Kasumi-1 (cell line): ENCODE results near the gene MRAP.
"Not testable (repeated sequence)": the region's sequence is repeated elsewhere in the genome, so short reads cannot be mapped to it uniquely, and the experiment has no call there.

ENCODE experiments used
- DNase-seq, 2 experiments: peaks; one replicate each; lab custom pipeline; 2025; lab: John Stamatoyannopoulos, UW

The MRAP gene

GRCh38 chr21:32298658-32299081 lies at the start of gene MRAP:
MRAP (plus strand) TSS chr21:32298855; CDS start chr21:32298972, 117 bp downstream.
- DNase-seq: no peak

GRCh38 chr21:32249511-32250280 lies 49.0 kb upstream of the MRAP start:
- no peak for DNase-seq

GRCh38 chr21:32252136-32252535 lies 46.5 kb upstream of the MRAP start:
- no peak for DNase-seq

DNA sequence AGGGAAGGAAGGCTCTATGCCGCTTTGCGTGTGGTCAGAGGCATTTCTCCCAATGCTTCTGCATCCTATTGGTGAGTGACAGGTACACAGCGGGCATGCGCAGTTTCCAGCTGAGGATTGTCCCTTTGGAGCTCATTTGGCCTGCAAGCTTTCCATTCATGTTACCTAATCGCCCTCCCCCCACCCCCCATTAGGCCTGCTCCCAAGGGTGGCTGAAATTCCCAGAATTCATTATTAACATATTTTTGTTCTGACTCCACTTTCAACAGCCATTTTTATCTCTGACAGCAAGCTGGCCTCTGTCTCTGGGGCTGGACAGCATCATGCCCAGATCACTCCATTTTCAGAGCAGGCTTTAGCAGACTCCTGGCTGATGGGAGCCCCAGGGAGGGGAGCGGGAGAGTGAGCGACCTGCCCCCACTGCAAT lies 45.4 kb upstream of the MRAP start:
- DNase-seq: no peak

- DNase-seq: no peak
These were observed 42.4 kb upstream of the MRAP start for GRCh38 chr21:32256251-32256650.

DNA sequence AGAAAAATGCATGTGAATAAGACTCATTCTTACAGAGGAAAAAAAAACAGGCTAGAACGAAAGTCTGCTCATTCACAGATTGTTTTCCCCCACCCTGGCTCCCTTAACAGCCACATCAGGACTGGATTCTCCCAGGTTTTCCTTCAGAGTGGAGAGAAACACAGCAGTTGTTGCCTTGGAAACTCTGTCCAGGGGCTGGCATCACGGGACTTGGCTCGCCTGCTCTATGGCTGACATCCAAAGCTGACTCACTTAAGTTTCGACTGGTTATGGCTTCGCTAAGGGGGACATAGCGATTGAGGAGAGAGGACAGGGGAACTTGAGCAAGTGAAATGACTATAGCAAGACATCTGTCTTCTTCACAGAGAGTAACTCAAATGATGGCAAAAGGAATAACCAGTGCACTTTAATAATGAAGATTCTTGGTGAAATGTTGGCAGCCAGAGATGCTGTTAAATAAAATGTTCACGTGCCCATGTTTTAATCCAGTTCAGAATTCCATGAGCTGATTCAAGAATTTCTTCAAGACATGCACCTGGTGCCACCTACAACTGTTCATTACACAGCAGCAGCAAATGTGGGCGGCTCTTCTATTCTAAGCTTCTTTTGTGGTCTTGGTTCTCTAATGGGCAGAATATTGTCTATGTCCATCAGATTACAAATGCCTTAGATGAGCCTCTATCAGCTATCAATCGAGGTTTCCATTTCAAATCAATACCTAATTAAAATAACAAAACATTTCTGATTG lies 41.6 kb upstream of the MRAP start:
- DNase-seq: no peak

GRCh38 chr21:32257962-32258785 lies 40.5 kb upstream of the MRAP start:
- DNase-seq: peak; percentile 62 to 70

GRCh38 chr21:32258786-32259048 lies 39.9 kb upstream of the MRAP start:
- not testable (repeated sequence) for DNase-seq

GRCh38 chr21:32260130-32260529 lies 38.5 kb upstream of the MRAP start:
- DNase-seq: no peak

DNA sequence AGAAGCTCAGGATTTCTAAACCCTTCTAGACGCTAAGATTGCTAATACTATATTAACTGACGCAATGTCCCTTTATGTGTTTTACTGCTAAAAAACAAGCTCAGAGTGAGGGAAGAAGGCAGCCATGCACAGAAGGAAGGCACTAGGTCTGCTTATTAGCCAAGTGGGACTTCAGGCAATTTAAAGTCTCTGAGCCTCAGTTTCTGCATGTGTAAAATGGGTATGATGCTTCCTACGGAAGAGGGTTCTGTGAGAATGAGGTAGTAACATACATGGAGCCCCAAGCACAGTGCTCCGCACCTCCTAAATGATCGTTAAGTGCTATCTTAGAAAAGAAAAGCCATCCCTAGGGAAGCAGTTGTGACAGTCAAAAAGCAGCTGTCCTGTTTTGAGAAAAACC lies 36.7 kb upstream of the MRAP start:
- DNase-seq: no peak

- DNase-seq: not testable (repeated sequence)
These were observed 33.3 kb upstream of the MRAP start for GRCh38 chr21:32265321-32265720.

DNA sequence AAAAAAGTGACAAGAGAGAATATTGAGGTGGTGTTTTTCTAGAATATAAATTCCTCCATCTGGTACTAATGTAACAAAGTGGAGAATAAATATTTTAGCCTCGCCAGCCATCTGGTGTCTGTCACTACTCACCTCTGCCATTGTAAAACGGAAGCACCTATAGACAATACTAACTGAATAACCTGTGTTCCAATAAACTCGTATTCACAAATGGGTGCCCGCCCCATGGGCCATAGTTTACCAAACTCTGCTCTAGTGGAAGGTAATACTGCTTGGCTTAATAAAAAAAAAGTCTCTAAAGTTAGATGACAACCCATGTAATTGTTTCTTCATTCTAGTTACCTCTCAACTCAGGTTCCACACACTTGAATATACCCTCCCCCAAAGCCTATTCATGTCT lies 27.9 kb upstream of the MRAP start:
- no peak for DNase-seq

DNA sequence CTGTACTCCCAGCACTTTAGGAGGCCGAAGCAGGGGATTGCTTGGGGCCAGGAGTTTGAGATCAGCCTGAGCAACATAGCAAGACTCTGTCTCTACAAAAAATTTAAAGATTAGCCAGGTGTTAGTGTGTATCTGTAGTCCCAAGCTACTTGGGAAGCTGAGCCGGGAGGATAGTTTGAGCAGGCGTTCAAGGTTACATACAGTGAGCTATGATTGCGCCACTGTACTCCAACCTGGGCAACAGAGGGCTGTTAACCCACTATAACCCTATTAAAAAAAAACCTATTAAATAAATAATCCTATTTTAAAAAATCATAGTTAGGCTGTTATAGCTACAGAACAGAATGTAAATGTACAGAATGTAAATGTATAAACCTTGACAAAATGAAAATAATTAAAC lies 22.0 kb upstream of the MRAP start:
- DNase-seq: no peak

DNA sequence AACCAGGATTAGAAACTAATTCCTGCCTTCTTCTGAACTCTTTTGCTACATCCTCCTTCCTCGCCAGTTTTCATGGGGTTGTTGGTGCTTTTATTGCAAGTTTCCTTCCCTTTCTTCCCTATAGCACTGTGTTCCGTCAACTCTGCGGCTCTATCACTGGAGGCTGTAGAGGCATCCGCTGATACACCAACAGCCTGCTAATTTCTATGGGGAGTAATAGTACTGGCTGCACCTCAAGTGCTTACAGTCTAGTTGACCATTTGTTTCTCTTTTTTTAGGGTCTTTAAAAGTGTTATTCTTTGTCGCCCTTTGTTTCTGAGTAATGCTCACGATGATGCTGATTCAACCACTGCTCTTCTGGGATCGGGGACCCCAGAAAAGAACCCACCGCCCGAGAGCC lies 20.6 kb upstream of the MRAP start:
- DNase-seq: peak; percentile 37 to 43

DNA sequence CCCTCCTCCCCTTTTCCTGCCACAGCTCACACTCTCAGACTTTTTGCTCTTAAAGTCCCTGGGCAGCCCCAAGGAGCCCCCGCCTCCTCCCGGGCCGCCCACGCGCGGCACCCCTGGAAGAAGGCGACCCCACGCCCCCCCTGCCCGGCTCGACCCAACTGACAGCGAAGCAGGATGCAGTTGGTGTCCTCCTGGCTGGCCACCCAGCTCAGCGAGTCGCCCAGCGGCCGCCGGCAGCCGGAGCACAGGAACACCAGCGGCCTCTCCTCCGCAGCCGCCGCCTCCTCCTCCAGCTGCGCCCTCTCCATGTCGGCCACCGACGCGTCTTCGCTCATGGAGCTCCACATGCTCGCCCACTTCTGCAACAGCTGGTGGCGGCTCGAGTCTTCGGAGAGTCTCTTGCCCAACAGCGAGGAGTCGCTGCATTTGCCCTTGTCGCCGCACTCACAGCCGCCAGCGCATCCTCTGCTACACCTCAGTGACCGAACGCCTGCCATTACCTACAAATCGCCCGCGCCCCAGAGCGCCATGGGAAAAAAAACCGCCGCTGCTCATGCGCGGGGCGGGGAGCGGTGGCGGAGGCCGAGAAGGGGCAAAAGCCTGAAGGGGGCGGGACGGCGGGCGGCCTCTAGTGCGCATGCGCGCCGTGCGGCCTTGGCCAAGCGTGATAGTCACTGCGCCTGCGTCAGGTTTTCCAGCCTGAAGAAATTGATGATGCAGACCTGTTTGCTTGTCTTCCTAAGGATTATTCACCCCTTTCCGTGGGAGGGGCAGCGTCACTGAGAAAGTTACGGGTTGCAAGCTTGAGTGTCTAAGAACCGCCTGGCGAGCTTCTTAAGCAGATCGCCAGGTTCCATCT lies 19.9 kb upstream of the MRAP start, which contains the start of gene MIS18A:
Gene MIS18A, minus strand, starts transcription at position 532 of the 859 bp plus-strand sequence. Its CDS starts 35 bp downstream, at position 497.
- DNase-seq: peak; percentile 80 to 89

GRCh38 chr21:32279377-32279680 lies 19.3 kb upstream of the MRAP start:
- DNase-seq: no peak

- no peak for DNase-seq
These were observed 17.1 kb upstream of the MRAP start for GRCh38 chr21:32281531-32281930.

GRCh38 chr21:32282992-32283391 lies 15.7 kb upstream of the MRAP start:
- no peak for DNase-seq

DNA sequence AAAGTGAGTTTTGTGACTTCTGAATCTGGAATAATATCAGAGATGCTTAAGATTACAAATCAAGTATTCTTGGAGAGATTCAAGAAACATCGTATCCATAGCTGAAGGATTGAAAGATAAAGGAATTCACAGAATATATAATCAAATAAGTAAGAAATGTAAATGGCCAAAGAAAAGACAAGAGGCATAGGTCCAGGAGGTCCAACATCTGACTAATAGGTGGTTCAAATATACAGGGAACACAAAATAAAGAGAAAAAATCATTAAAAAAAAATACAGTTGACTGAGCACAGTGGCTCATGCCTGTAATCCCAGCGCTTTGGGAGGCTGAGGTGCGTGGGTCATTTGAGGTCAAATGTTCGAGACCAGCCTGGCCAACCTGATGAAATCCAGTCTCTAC lies 13.2 kb upstream of the MRAP start:
- DNase-seq: no peak

GRCh38 chr21:32297449-32297848 lies 1.2 kb upstream of the MRAP start:
- DNase-seq: no peak

GRCh38 chr21:32298148-32298559 lies 501 bp upstream of the MRAP start:
- DNase-seq: no peak

DNA sequence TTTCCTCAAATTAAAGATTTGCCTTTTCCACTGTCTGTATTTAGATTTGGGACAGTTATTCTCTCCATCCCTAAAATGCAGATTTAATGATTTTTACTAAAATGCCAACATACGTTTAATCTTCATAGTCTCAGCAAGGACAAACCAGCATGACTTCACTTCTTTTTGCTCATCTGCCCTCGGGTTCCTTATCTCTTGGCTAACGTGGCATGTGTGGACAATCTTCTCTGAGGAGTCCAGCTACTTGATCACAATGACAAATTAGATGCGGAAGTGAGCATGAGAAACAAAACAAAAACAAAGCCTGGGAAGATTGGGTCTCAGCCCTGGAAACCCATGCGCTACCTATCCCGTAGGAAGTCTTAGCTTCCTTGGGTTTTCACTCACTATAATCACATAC lies 1.0 kb downstream of the MRAP start:
- DNase-seq: no peak
